Calu3 (cell line): ENCODE results near the gene OR2L3. TPM values are rescaled to one million over a fixed set of nuclear protein-coding genes. Genes with fewer than 3 reads are reported as not detected.

Experiments
- BruUV-seq: library from RNA; stranded (reverse); fragments of 400-500 nt; replicated peaks from 2 replicates; lab custom pipeline; 2021; lab: Mats Ljungman, UMichigan
- CTCF ChIA-PET: fragments of 300-600 bp; sonication (Branson Sonifier 250); formaldehyde crosslinking; loops from one replicate; lab custom pipeline; 2022; ENCODE audit warnings: antibody characterized with exemption; lab: Charles Lee
- DNase-seq: peaks from one replicate; pipeline ENCODE4 v3.0.0; 2022
- H3K27ac Mint-ChIP-seq: one replicate; pipeline ENCODE4 v1.8.0; 2022; ENCODE audit warnings: mixed read lengths; ENCODE audit not compliant: unreplicated experiment
- H3K27me3 Mint-ChIP-seq: one replicate; pipeline ENCODE4 v1.8.0; 2022; ENCODE audit warnings: mixed read lengths; ENCODE audit not compliant: unreplicated experiment
- H3K36me3 Mint-ChIP-seq: one replicate; pipeline ENCODE4 v1.8.0; 2022; ENCODE audit warnings: mild to moderate bottlenecking, moderate library complexity, mixed read lengths; ENCODE audit not compliant: insufficient read depth, unreplicated experiment
- H3K4me1 Mint-ChIP-seq: one replicate; pipeline ENCODE4 v1.8.0; 2022; ENCODE audit warnings: mild to moderate bottlenecking, low read depth, mixed read lengths; ENCODE audit not compliant: unreplicated experiment
- H3K4me3 Mint-ChIP-seq: one replicate; pipeline ENCODE4 v1.8.0; 2022; ENCODE audit warnings: mild to moderate bottlenecking, low read depth, moderate library complexity, mixed read lengths; ENCODE audit not compliant: unreplicated experiment
- H3K9me3 Mint-ChIP-seq: one replicate; pipeline ENCODE4 v1.8.0; 2022; ENCODE audit warnings: low read depth, mixed read lengths; ENCODE audit not compliant: unreplicated experiment
- CTCF ChIP-seq: fragments of 200-600 bp; IDR thresholded peaks from one replicate; pipeline ENCODE4 v1.8.0; 2022; ENCODE audit warnings: antibody characterized with exemption; ENCODE audit not compliant: unreplicated experiment
- intact Hi-C: fragments of 100-400 bp; cut with micrococcal nuclease; formaldehyde crosslinking; loops from one replicate; pipeline ENCODE4 v1.10.0; 2022; ENCODE audit not compliant: unreplicated experiment
- total RNA-seq: library from RNA; stranded (reverse); gene quantifications from 2 replicates; pipeline ENCODE4 v1.2.3, GENCODE V29; 2022

OR2L3 gene
- total RNA-seq, 1 experiment from 2014 or later: not detected

GRCh38 chr1:248009681-248010080, 37.0 kb upstream of the OR2L3 start:
- H3K36me3 Mint-ChIP-seq: no peaks in the 10 kb centered on the region
- BruUV-seq: no TSS peak
- no peak overlapping the region for H3K27ac Mint-ChIP-seq
- no peak for TF ChIP-seq CTCF
- peaks cover 25% of the 10 kb centered on the region for H3K9me3 Mint-ChIP-seq
- H3K4me3 Mint-ChIP-seq: no peak overlapping the region
- no peaks in the 10 kb centered on the region for H3K27me3 Mint-ChIP-seq
- intact Hi-C loops: no loop called here
- no peaks in the 10 kb centered on the region for H3K4me1 Mint-ChIP-seq
- DNase-seq: no peak
- CTCF ChIA-PET: no interaction called here

- no peak for DNase-seq
- CTCF ChIA-PET: no interaction called here
- H3K4me3 Mint-ChIP-seq: no peak within 1 kb of the TSS
- H3K27ac Mint-ChIP-seq: no peak within 1 kb of the TSS
- no peaks in the 10 kb centered on the region for H3K27me3 Mint-ChIP-seq
- TF ChIP-seq CTCF: no peak
- no peaks in the 10 kb centered on the region for H3K4me1 Mint-ChIP-seq
- H3K9me3 Mint-ChIP-seq: peaks cover 19% of the 10 kb centered on the region
- no TSS peak for BruUV-seq
- no peaks in the 10 kb centered on the region for H3K36me3 Mint-ChIP-seq
- intact Hi-C loops: no loop called here
Measured at GRCh38 chr1:248013229-248013710, 33.4 kb upstream of the OR2L3 start, which contains the start of gene OR2L5. OR2L5 (plus strand) TSS chr1:248013660; CDS start chr1:248021948, 8,288 bp downstream.

- H3K9me3 Mint-ChIP-seq: peaks cover 22% of the 10 kb centered on the region
- CTCF ChIA-PET: no interaction called here
- H3K27ac Mint-ChIP-seq: no peak overlapping the region
- no peaks in the 10 kb centered on the region for H3K36me3 Mint-ChIP-seq
- H3K4me3 Mint-ChIP-seq: no peak overlapping the region
- H3K27me3 Mint-ChIP-seq: no peaks in the 10 kb centered on the region
- no peak for TF ChIP-seq CTCF
- BruUV-seq: no TSS peak
- no peaks in the 10 kb centered on the region for H3K4me1 Mint-ChIP-seq
- no peak for DNase-seq
- intact Hi-C loops: no loop called here
Measured at GRCh38 chr1:248015803-248016202, 30.8 kb upstream of the OR2L3 start.

GRCh38 chr1:248029770-248030169, 16.9 kb upstream of the OR2L3 start, which contains the start of gene OR2L2:
OR2L2 (plus strand) TSS chr1:248030070; CDS start chr1:248038268, 8,198 bp downstream.
- Mint-ChIP-seq H3K4me3 (no peak within 1 kb of the TSS), H3K36me3 (no peaks in the 10 kb centered on the region), H3K27ac (no peak within 1 kb of the TSS), H3K4me1 (no peaks in the 10 kb centered on the region), H3K9me3 (peaks cover 14% of the 10 kb centered on the region), H3K27me3 (no peaks in the 10 kb centered on the region)
- no peak for DNase-seq
- TF ChIP-seq CTCF: no peak
- no TSS peak for BruUV-seq
- CTCF ChIA-PET: no interaction called here
- intact Hi-C loops: no loop called here
